Pancreas (tissue), 10 donors: ENCODE data around the gene EIF5B. TPM values are rescaled to one million over a fixed set of nuclear protein-coding genes. Genes with fewer than 3 reads are reported as not detected.

Experiments
- ATAC-seq, 4 donors: fragments of 200-7000 bp; cut with Tn5 transposase; one replicate each; pipeline versions ENCODE4 v1.8.0 to v1.9.1; 2020; ENCODE audit warnings: mild to moderate bottlenecking in 4 of 4, moderate library complexity in 4 of 4
- DNase-seq, 6 donors: peaks; one replicate each; pipeline ENCODE4 v3.0.0-alpha.2; 2020
- FAIRE-seq: peaks from 2 replicates; lab custom pipeline; 2012; peaks lifted over from hg19 to GRCh38; lab: Jason Lieb, UNC
- H3K27ac ChIP-seq, 4 donors: fragments of 200-600 bp; sonication (generic); 1 replicate in 3 of 4; 2 replicates in 1 of 4; pipeline versions ENCODE4 v1.5.0 to v1.8.0; 2020
- H3K27me3 ChIP-seq, 4 donors: fragments of 200-600 bp; one replicate each; pipeline ENCODE4 v1.8.0; 2021
- H3K36me3 ChIP-seq, 3 donors: fragments of 200-600 bp; sonication (generic) in 1 of 3; one replicate each; pipeline versions ENCODE4 v1.5.0 to v1.8.0; 2020 to 2021
- H3K4me1 ChIP-seq, 3 donors: fragments of 200-600 bp; one replicate each; pipeline ENCODE4 v1.8.0; 2021
- H3K4me3 ChIP-seq, 4 donors: fragments of 200-600 bp; sonication (generic) in 2 of 4; one replicate each; pipeline versions ENCODE4 v1.5.0 to v1.8.0; 2020 to 2021
- H3K9me3 ChIP-seq, 4 donors: fragments of 200-600 bp; one replicate each; pipeline ENCODE4 v1.8.0; 2021
- CTCF ChIP-seq, 4 donors: fragments of 200-600 bp; sonication (generic) in 3 of 4; IDR thresholded peaks; one replicate each; pipeline versions ENCODE4 v1.5.0 to v1.8.0; 2021; ENCODE audit warnings: antibody characterized with exemption in 4 of 4
- WGBS, 2 donors: extraction: QIAGEN DNeasy Blood & Tissue Kit; methylation state at CpG; one replicate each; pipeline ENCODE4 v1.1.7; 2013; 5-methylcytosine and 5-hydroxymethylcytosine counted together
- intact Hi-C, 3 donors: fragments of 100-400 bp; cut with DNase I; formaldehyde crosslinking; loops; one replicate each; pipeline versions ENCODE4 v1.11.1 to v1.14.2; 2022
- polyA plus RNA-seq, 2 donors: library from polyadenylated mRNA; stranded (reverse); fragments of 200-250 nt; gene quantifications; one replicate each; pipeline ENCODE4 v1.2.3, GENCODE V29; 2013
- total RNA-seq, 6 donors: library from RNA; stranded (reverse); fragmentation: NEBNext Ultra II Directional in 4 of 6; extraction: Animal tissue kit (Norgen Biotek cat#: 25700) in 4 of 6; gene quantifications; one replicate each; pipeline versions ENCODE4 v1.2.1 to v1.2.4, GENCODE V29; 2021 to 2023
- donor health status: healthy with polysubstance abuse.
- donor health status: DM: no; HTN: no; CAD: no; lungs with moderate emphysema.
- donor health status: DM: no; HTN: no; CAD: no.
- donor health status: control.
- donor health status: control.
- donor health status: Bipolar disorder and iron deficiency.
- donor health status: DM: yes; HTN: yes; CAD: no.
- donor health status: DM: no; HTN: no; CAD: no.
- donor health status: DM: no; HTN: no; CAD: no.
- donor health status: DM: yes; HTN: yes; CAD: no.

Gene EIF5B
- total and polyA plus RNA-seq, 8 donors = 15.2 to 55.1 (median 22.8) TPM

GRCh38 chr2:99450199-99450598 lies 113.0 kb downstream of the EIF5B start:
- DNase-seq (no peak), ATAC-seq (no peak), FAIRE-seq (no peak)
- Histone ChIP-seq H3K27ac (no peak overlapping the region), H3K9me3 (no peaks in the 10 kb centered on the region), H3K4me1 (no peaks in the 10 kb centered on the region), H3K36me3 (peaks cover 0 to 33% (median 0%) of the 10 kb centered on the region in 3 donors), H3K27me3 (no peaks in the 10 kb centered on the region), H3K4me3 (no peak overlapping the region)
- intact Hi-C loops = no loop called here
- 87 to 90% methylated on average over 1 of the region's 1 CpG for WGBS, 2 donors
- no peak for TF ChIP-seq CTCF (IDR thresholded peaks at IDR 0.05)

Other genes with a start within 250 kb of the EIF5B start
- 1 to 10 TPM in 5 of 6 donors, under 1 TPM in 1; 0.63 to 3.1 (median 1.5) TPM for gene C2orf15, start 195.7 kb upstream of the EIF5B start, total RNA-seq
- gene C2orf15, start 195.7 kb upstream of the EIF5B start, polyA plus RNA-seq = 1 to 10 TPM; 1.4 to 5.2 TPM
- gene TSGA10, start 182.4 kb upstream of the EIF5B start, total RNA-seq = 1 to 10 TPM; 3.9 to 8.0 (median 6.5) TPM
- 10 to 100 TPM in 1 of 2 donors, 1 to 10 TPM in 1; 3.5 to 10.1 TPM for gene TSGA10, start 182.4 kb upstream of the EIF5B start, polyA plus RNA-seq
- gene LIPT1, start 182.4 kb upstream of the EIF5B start, total RNA-seq = 1 to 10 TPM; 3.1 to 4.2 (median 3.8) TPM
- gene LIPT1, start 182.4 kb upstream of the EIF5B start, polyA plus RNA-seq = 10 to 100 TPM in 1 of 2 donors, 1 to 10 TPM in 1; 7.0 to 10.5 TPM
- gene MITD1, start 156.3 kb upstream of the EIF5B start, total RNA-seq = 10 to 100 TPM in 1 of 6 donors, 1 to 10 TPM in 5; 5.6 to 13.9 (median 7.5) TPM
- 10 to 100 TPM; 20.7 to 27.0 TPM for gene MITD1, start 156.3 kb upstream of the EIF5B start, polyA plus RNA-seq
- gene MRPL30, start 156.2 kb upstream of the EIF5B start, total RNA-seq = 10 to 100 TPM in 5 of 6 donors, 1 to 10 TPM in 1; 8.8 to 14.8 (median 12.2) TPM
- 10 to 100 TPM in 1 of 2 donors, 1 to 10 TPM in 1; 9.4 to 11.6 TPM for gene MRPL30, start 156.2 kb upstream of the EIF5B start, polyA plus RNA-seq
- gene LYG2, start 81.7 kb upstream of the EIF5B start, total RNA-seq = not detected
- gene LYG2, start 81.7 kb upstream of the EIF5B start, polyA plus RNA-seq = under 1 TPM in 1 of 2 donors, not detected in 1; 0.16 TPM
- gene LYG1, start 36.2 kb upstream of the EIF5B start, total RNA-seq = under 1 TPM in 4 of 6 donors, not detected in 2; 0.17 to 0.75 (median 0.30) TPM
- 1 to 10 TPM; 2.9 to 3.0 TPM for gene LYG1, start 36.2 kb upstream of the EIF5B start, polyA plus RNA-seq
- gene TXNDC9, start 1.1 kb upstream of the EIF5B start, total RNA-seq = 10 to 100 TPM in 1 of 6 donors, 1 to 10 TPM in 5; 4.2 to 10.8 (median 7.6) TPM
- gene TXNDC9, start 1.1 kb upstream of the EIF5B start, polyA plus RNA-seq = 10 to 100 TPM in 1 of 2 donors, 1 to 10 TPM in 1; 7.0 to 12.7 TPM
- 10 to 100 TPM in 5 of 6 donors, 1 to 10 TPM in 1; 9.3 to 19.6 (median 14.1) TPM for gene REV1, start 152.6 kb downstream of the EIF5B start, total RNA-seq
- 10 to 100 TPM; 10.7 to 22.6 TPM for gene REV1, start 152.6 kb downstream of the EIF5B start, polyA plus RNA-seq